ENCODE measurements around the gene MLLT1. TPM values are rescaled to one million over a fixed set of nuclear protein-coding genes. Genes with fewer than 3 reads are reported as not detected.

Gene MLLT1
- total RNA-seq, 1 experiment from 2014 or later, result 58.3 TPM

GRCh38 chr19:6248341-6248740, 31.4 kb downstream of the MLLT1 start:
- no peak for TF ChIP-seq TCF7L2 (IDR thresholded peaks at IDR 0.05; ENCODE audit: low read depth, low read length)
- no peak for TF ChIP-seq SIN3A (IDR thresholded peaks at IDR 0.05; ENCODE audit: borderline replicate concordance, insufficient read depth, low read depth, low read length)
- no peak for TF ChIP-seq POLR2AphosphoS5 (IDR thresholded peaks at IDR 0.05; ENCODE audit: low read depth, low read length)
- TF ChIP-seq, protein P1, sequence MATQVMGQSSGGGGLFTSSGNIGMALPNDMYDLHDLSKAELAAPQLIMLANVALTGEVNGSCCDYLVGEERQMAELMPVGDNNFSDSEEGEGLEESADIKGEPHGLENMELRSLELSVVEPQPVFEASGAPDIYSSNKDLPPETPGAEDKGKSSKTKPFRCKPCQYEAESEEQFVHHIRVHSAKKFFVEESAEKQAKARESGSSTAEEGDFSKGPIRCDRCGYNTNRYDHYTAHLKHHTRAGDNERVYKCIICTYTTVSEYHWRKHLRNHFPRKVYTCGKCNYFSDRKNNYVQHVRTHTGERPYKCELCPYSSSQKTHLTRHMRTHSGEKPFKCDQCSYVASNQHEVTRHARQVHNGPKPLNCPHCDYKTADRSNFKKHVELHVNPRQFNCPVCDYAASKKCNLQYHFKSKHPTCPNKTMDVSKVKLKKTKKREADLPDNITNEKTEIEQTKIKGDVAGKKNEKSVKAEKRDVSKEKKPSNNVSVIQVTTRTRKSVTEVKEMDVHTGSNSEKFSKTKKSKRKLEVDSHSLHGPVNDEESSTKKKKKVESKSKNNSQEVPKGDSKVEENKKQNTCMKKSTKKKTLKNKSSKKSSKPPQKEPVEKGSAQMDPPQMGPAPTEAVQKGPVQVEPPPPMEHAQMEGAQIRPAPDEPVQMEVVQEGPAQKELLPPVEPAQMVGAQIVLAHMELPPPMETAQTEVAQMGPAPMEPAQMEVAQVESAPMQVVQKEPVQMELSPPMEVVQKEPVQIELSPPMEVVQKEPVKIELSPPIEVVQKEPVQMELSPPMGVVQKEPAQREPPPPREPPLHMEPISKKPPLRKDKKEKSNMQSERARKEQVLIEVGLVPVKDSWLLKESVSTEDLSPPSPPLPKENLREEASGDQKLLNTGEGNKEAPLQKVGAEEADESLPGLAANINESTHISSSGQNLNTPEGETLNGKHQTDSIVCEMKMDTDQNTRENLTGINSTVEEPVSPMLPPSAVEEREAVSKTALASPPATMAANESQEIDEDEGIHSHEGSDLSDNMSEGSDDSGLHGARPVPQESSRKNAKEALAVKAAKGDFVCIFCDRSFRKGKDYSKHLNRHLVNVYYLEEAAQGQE (IDR thresholded peaks at IDR 0.05; ENCODE audit: insufficient read depth in 1 of 2, low read depth in 2 of 2, low read length in 1 of 2), result no peak
- no peak for TF ChIP-seq CTCF (IDR thresholded peaks at IDR 0.05)
- DNase-seq (ENCODE audit: low read depth, low spot score) (no peak), ATAC-seq (no peak)
- in situ Hi-C loops (cut with HindIII; ENCODE audit: low pct_unique_long_range_greater_than_20kb, low sequenced_read_pairs), result no loop called here
- intact Hi-C loops (cut with micrococcal nuclease; ENCODE audit: unreplicated experiment), result no loop called here
- no peaks in the 10 kb centered on the region for H3K9me3 ChIP-seq (ENCODE audit: control insufficient read depth, insufficient read depth, low read depth, low read length)
- H3K4me3 ChIP-seq (ENCODE audit: low read depth in 2 of 2, low read length in 2 of 2), result no peak overlapping the region
- BruUV-seq (replicated peaks), result no TSS peak
- H3K27ac ChIP-seq (ENCODE audit: low read length), result no peak overlapping the region
- CTCF ChIA-PET, result no interaction called here
- no peaks in the 10 kb centered on the region for H3K27me3 ChIP-seq (ENCODE audit: control insufficient read depth, insufficient read depth, low read length)
- H3K36me3 ChIP-seq (ENCODE audit: control insufficient read depth, insufficient read depth, low read length), result no peaks in the 10 kb centered on the region
- POLR2A ChIA-PET, result no interaction called here
- no peaks in the 10 kb centered on the region for H3K4me1 ChIP-seq (ENCODE audit: control insufficient read depth, insufficient read depth, low read length)

- TF ChIP-seq CTCF (IDR thresholded peaks at IDR 0.05), result no peak
- no peak for TF ChIP-seq TCF7L2 (IDR thresholded peaks at IDR 0.05; ENCODE audit: low read depth, low read length)
- no peak for TF ChIP-seq SIN3A (IDR thresholded peaks at IDR 0.05; ENCODE audit: borderline replicate concordance, insufficient read depth, low read depth, low read length)
- TF ChIP-seq POLR2AphosphoS5 (IDR thresholded peaks at IDR 0.05; ENCODE audit: low read depth, low read length), result no peak
- TF ChIP-seq, protein P1 (IDR thresholded peaks at IDR 0.05; ENCODE audit: insufficient read depth in 1 of 2, low read depth in 2 of 2, low read length in 1 of 2), result no peak
- in situ Hi-C loops (cut with HindIII; ENCODE audit: low pct_unique_long_range_greater_than_20kb, low sequenced_read_pairs) (no loop called here), intact Hi-C loops (cut with micrococcal nuclease; ENCODE audit: unreplicated experiment) (no loop called here)
- ChIA-PET CTCF (no interaction called here), POLR2A (no interaction called here)
- BruUV-seq (replicated peaks), result no TSS peak
- no peaks in the 10 kb centered on the region for H3K9me3 ChIP-seq (ENCODE audit: control insufficient read depth, insufficient read depth, low read depth, low read length)
- H3K27me3 ChIP-seq (ENCODE audit: control insufficient read depth, insufficient read depth, low read length), result no peaks in the 10 kb centered on the region
- H3K4me1 ChIP-seq (ENCODE audit: control insufficient read depth, insufficient read depth, low read length), result no peaks in the 10 kb centered on the region
- no peaks in the 10 kb centered on the region for H3K36me3 ChIP-seq (ENCODE audit: control insufficient read depth, insufficient read depth, low read length)
- ATAC-seq (no peak), DNase-seq (ENCODE audit: low read depth, low spot score) (no peak)
- H3K27ac ChIP-seq (ENCODE audit: low read length), result no peak overlapping the region
- H3K4me3 ChIP-seq (ENCODE audit: low read depth in 2 of 2, low read length in 2 of 2), result no peak overlapping the region
These were observed 32.8 kb downstream of the MLLT1 start for GRCh38 chr19:6247007-6247288.

Data from Panc1 (cell line).